SU-DHL-6 (cell line): ENCODE results near the gene TREH.
"Not testable (repeated sequence)": the region's sequence is repeated elsewhere in the genome, so short reads cannot be mapped to it uniquely, and the experiment has no call there.

Experiments used
- CTCF ChIP-seq: fragments of 200-600 bp; sonication (generic); IDR thresholded peaks from one replicate; pipeline ENCODE4 v1.5.1; 2017; ENCODE audit warnings: antibody characterized with exemption, mild to moderate bottlenecking, low read length, moderate library complexity; ENCODE audit not compliant: insufficient read depth, poor library complexity, severe bottlenecking
- EZH2phosphoT487 ChIP-seq: fragments of 200-600 bp; sonication (generic), shearing (Covaris generic); conservative IDR thresholded peaks from 2 replicates; pipeline ENCODE4 v1.6.1; 2018; ENCODE audit warnings: mild to moderate bottlenecking, antibody characterized with exemption, low read length, moderate library complexity, mixed read lengths

DNA sequence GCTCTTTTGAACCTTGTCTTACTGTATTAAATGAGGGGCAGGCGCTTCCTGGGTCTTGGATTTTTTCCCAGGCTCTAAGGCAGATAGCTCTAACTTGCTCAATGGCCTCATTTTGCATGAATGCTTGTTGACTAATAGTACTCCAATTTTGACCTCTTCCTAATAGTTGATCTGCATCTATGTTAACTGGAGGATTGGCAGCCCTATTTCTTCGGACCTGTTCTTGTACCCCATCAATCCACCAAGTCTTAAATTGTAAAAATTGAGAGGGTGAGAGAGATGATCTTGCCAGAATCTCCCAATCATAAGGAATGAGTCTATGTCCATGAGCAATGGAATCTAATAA is 48.2 kb upstream of the TREH start:
- not testable (repeated sequence) for TF ChIP-seq CTCF, EZH2phosphoT487
